ENCODE measurements around the gene BRSK2. TPM values are rescaled to one million over a fixed set of nuclear protein-coding genes. Genes with fewer than 3 reads are reported as not detected.

BRSK2 gene
- total and polyA plus RNA-seq, 4 donors: 0.35 to 0.56 (median 0.52) TPM

DNA sequence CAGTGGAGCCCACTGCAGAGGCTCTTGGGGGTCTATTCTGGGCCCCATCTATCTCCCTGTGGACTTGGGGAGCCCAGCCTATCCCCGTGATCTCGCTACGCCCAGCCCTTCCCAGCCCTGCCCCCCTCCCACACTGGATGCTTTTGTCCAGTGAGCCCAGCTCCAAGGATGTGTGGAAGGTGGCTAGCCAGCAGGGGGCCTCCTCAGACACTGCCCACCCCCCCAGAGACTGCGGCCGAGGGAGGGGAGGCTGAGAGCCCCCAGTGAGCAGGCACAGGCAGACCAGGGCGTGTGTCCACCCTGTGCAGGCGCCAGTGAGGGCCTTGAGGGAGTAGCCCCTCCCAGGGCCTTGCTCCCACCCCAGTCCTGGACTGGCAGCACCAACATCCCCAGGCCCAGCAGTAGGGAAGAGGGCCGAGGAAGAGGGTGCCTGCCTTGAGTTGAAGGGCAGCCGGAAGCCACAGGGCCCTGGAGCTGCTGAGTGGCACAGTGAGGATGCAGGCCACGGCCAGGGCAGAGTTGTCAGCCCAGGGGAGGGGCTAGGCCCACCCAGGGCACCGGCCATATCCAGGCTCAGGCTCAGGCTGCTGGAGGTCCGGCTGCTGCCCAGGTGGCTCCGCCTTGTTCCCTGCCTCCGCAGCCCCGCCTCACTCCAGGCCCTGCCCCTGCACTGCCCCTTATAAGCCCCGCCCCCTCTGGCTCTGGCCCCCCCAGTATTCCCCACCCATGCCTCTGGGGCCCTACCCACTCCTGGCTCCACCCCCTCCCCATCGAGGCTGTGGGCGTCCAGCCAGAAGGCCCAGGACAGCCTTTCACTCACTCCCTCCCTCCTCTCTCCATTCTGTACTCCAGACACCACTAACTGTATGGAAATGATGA, 68.8 kb downstream of the BRSK2 start:
- Histone ChIP-seq H3K27me3 (ENCODE audit: control insufficient read depth in 3 of 3, insufficient read depth in 3 of 3, low read length in 2 of 3) (no peaks in the 10 kb centered on the region), H3K9me3 (ENCODE audit: control insufficient read depth in 4 of 4, insufficient read depth in 3 of 4, low read length in 3 of 4) (peaks cover 0 to 3% (median 0%) of the 10 kb centered on the region in 4 donors), H3K9ac (ENCODE audit: insufficient read depth in 1 of 2, low read length in 2 of 2) (no peak overlapping the region), H3K4me1 (ENCODE audit: control insufficient read depth in 5 of 5, insufficient read depth in 5 of 5, low read length in 5 of 5) (peaks cover 0 to 24% (median 12%) of the 10 kb centered on the region in 5 donors), H3K4me3 (no peak overlapping the region), H3K27ac (ENCODE audit: low read depth in 1 of 2, low read length in 1 of 2) (no peak overlapping the region), H3K36me3 (ENCODE audit: control insufficient read depth in 4 of 4, insufficient read depth in 4 of 4, low read length in 4 of 4) (no peaks in the 10 kb centered on the region)
- TF ChIP-seq, protein P1, sequence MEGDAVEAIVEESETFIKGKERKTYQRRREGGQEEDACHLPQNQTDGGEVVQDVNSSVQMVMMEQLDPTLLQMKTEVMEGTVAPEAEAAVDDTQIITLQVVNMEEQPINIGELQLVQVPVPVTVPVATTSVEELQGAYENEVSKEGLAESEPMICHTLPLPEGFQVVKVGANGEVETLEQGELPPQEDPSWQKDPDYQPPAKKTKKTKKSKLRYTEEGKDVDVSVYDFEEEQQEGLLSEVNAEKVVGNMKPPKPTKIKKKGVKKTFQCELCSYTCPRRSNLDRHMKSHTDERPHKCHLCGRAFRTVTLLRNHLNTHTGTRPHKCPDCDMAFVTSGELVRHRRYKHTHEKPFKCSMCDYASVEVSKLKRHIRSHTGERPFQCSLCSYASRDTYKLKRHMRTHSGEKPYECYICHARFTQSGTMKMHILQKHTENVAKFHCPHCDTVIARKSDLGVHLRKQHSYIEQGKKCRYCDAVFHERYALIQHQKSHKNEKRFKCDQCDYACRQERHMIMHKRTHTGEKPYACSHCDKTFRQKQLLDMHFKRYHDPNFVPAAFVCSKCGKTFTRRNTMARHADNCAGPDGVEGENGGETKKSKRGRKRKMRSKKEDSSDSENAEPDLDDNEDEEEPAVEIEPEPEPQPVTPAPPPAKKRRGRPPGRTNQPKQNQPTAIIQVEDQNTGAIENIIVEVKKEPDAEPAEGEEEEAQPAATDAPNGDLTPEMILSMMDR (IDR thresholded peaks at IDR 0.05; ENCODE audit: control extremely low read depth, extremely low read depth): no peak
- peak; percentile 71 for ATAC-seq (ENCODE audit: insufficient read depth, low FRiP score)
- peak; percentile 93 to 95 (median 94) for DNase-seq
- 43 to 58% methylated on average over 16 to 18 of the region's 18 CpGs for WGBS, 2 donors

DNA sequence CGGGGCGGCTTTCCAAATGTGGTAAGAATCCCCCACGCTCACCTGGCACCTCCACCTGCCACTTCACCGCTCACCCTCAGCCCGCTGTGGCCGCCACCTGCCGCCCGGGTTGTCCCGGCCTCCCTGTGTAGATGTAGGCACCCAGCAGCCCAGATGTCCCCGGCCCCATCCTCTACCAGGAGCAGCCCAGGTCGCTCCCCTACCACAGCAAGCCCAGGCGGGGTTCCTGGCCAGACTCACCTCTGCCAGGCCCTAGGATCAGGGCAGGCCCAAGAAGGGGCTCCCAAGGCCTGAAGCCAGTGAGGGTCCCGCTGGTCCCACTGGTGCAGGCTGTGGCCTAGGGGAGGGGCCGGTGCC, 69.5 kb downstream of the BRSK2 start:
- ATAC-seq (ENCODE audit: insufficient read depth, low FRiP score) (no peak), DNase-seq (no peak)
- TF ChIP-seq, protein P1 (IDR thresholded peaks at IDR 0.05; ENCODE audit: control extremely low read depth, extremely low read depth): no peak
- Histone ChIP-seq H3K27me3 (ENCODE audit: control insufficient read depth in 3 of 3, insufficient read depth in 3 of 3, low read length in 2 of 3) (no peaks in the 10 kb centered on the region), H3K9ac (ENCODE audit: insufficient read depth in 1 of 2, low read length in 2 of 2) (no peak overlapping the region), H3K4me3 (no peak overlapping the region), H3K27ac (ENCODE audit: low read depth in 1 of 2, low read length in 1 of 2) (no peak overlapping the region), H3K4me1 (ENCODE audit: control insufficient read depth in 5 of 5, insufficient read depth in 5 of 5, low read length in 5 of 5) (peaks cover 0 to 24% (median 9%) of the 10 kb centered on the region in 5 donors), H3K9me3 (ENCODE audit: control insufficient read depth in 4 of 4, insufficient read depth in 3 of 4, low read length in 3 of 4) (peaks cover 0 to 3% (median 0%) of the 10 kb centered on the region in 4 donors), H3K36me3 (ENCODE audit: control insufficient read depth in 4 of 4, insufficient read depth in 4 of 4, low read length in 4 of 4) (no peaks in the 10 kb centered on the region)
- WGBS, 2 donors: 73 to 83% methylated on average over 14 of the region's 14 CpGs

DNA sequence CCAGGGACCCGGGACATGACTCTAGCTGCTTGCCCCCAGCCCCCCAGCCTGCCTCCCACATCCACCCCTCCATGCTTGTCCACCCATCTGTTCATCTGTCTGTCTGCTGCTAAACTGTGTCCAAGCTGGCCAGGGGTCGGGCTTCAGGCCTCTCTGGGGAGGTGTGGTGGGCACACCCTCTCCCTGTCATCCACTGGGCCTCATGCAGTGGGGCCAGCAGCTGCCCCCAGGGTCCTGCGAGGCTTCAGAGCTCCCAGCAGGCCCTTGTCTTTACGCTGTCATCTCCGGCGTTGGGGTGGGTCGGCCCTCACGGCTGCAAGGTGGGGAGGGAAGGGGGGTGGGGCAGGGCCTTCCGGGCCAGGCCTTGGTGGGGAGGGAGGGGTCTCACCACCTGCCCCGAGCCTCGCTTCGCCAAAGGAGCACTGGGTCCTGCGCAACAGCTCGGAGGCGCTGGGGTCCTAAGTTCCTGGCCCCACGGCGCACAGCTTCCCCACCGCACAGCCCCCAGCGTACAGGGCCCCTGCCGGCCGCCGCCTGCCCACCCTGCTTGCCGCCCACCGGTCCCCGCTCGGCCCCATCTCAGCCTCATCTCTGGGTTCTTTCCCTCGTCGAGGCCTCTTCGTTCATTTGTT, 70.1 kb downstream of the BRSK2 start:
- ATAC-seq (ENCODE audit: insufficient read depth, low FRiP score) (no peak), DNase-seq (peak in 2 of 3 donors; percentile 31 to 55)
- TF ChIP-seq, protein P1 (IDR thresholded peaks at IDR 0.05; ENCODE audit: control extremely low read depth, extremely low read depth): no peak
- Histone ChIP-seq H3K27me3 (ENCODE audit: control insufficient read depth in 3 of 3, insufficient read depth in 3 of 3, low read length in 2 of 3) (no peaks in the 10 kb centered on the region), H3K9ac (ENCODE audit: insufficient read depth in 1 of 2, low read length in 2 of 2) (no peak overlapping the region), H3K4me3 (no peak overlapping the region), H3K9me3 (ENCODE audit: control insufficient read depth in 4 of 4, insufficient read depth in 3 of 4, low read length in 3 of 4) (peaks cover 0 to 3% (median 0%) of the 10 kb centered on the region in 4 donors), H3K4me1 (ENCODE audit: control insufficient read depth in 5 of 5, insufficient read depth in 5 of 5, low read length in 5 of 5) (peaks cover 0 to 24% (median 9%) of the 10 kb centered on the region in 5 donors), H3K27ac (ENCODE audit: low read depth in 1 of 2, low read length in 1 of 2) (no peak overlapping the region), H3K36me3 (ENCODE audit: control insufficient read depth in 4 of 4, insufficient read depth in 4 of 4, low read length in 4 of 4) (peaks cover 0 to 5% (median 0%) of the 10 kb centered on the region in 4 donors)
- 49 to 73% methylated on average over 24 to 29 of the region's 29 CpGs for WGBS, 2 donors

Data from lung (tissue), 12 donors.